GM18498 (cell line): ENCODE measurements around the gene NLRP5.
"Not testable (repeated sequence)": the region's sequence is repeated elsewhere in the genome, so short reads cannot be mapped to it uniquely, and the experiment has no call there.

Source experiments
- ATAC-seq: cut with Tn5 transposase; IDR thresholded peaks from one replicate; pipeline ENCODE4 v1.9.1; 2021; ENCODE audit warnings: mild to moderate bottlenecking, moderate library complexity; ENCODE audit not compliant: unreplicated experiment

The NLRP5 gene

DNA sequence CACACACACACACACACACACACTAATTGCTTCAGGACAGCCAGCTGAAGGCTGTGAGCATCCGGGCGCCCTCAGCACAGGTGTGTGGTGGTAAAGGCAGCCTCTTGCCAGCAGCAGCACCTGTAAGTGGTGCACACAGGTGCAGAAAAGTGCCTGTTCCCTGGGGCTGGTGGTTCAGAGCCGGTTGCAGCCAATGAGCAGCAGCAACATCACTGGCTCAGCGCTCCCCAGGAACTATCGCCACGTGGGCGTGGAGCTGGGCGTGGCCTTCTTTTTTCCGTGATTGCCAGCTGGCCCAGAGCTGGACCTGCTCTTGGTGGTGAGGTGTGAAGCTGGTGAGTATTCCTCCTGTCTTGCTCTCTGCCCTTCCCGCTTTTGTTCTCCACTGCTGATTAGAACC is at the start of gene NLRP5:
TSS of gene NLRP5 (plus strand) at position 289 of the 400 bp plus-strand sequence.
- ATAC-seq = no peak

DNA sequence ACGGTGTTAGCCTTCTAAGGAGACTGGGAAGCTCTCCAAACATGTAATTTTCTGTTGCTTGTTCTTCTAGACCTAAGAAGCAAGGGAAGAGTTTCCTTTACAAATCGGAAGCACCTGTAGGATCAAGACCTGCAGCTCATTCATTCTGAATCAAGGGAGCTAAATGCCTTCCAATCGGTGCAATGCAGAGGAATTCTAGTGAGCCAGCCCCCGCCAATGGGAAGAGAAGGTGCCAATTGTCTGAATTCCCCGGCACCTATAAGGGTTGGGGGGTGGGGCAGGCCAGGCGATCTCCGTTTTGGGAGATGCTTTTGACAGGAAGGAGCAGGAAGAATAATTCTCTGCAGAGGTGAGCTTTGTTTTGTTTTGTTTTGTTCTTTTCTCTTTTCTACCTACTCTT is 47.4 kb upstream of the NLRP5 start:
- ATAC-seq = no peak

DNA sequence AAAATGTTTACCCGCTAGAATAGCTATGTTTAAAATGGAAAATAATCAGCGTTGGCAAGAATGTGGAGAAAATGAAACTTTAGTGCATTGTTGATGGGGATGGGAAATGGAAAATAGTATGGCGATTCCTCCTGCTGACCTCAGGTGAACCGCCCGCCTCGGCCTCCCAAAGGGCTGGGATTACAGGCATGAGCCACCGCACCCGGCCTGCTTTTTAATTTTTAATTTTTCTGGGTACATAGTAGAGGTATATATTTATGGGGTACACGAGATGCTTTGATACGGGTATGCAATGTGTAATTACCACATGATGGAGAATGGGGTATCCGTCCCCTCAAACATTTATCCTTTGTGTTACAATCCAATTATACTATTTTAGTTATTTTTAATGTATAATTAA is 46.3 kb upstream of the NLRP5 start:
- ATAC-seq = no peak

DNA sequence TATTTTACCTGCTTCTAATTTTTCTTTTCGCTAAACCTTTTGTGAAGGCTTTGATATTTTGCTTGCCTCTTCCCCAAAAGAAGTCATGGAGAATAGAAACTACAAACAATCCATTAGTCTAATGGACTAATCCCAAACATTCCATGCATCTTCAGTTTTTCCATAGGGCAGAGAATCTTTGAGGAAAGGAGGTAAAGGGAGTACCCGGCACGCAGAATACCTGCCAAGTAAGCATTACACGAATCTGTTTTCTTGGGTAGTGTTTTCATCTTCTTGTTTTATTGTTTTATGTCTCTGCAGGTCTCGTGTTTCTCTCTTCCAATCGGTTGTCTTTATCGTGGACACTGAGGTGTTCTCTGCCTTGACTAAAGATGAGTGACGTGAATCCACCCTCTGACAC is 39.0 kb upstream of the NLRP5 start, which contains the start of gene NLRP8:
TSS of gene NLRP8 (plus strand) at position 301 of the 400 bp plus-strand sequence.
- no peak for ATAC-seq

DNA sequence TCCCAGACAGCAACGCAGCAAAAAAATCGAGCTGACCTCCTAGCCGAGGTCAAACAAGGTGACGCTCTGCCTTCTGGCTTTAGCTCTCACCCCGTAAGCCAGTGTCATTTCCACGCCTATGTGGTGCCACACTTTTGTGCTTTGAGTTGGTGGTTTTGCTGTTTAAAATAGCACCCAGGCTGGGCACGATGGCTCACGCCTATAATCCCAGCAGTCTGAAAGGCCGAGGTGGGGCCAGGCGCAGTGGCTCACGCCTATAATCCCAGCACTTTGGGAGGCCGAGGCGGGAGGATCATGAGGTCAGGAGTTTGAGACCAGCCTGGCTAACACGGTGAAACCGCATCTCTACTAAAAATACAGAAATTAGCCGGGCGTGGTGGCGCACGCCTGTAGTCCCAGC is 36.0 kb upstream of the NLRP5 start:
- not testable (repeated sequence) for ATAC-seq

DNA sequence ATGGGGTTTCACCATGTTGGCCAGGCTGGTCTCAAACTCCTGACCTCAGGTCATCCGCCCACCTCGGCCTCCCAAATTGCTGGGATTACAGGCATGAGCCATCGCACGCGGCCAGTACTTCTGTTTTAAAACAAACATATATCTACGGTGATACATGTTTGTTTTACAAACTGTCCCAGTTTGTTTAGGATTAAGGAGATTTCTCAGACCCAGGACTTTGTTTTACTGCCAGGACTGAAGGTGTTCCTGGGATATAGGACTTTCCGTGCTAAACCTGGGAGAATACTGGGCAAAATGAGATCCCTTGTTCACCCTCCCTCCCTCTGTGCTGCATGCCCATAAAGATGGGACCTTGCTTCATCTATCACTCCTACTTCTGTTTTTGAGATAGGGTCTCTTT is 30.1 kb upstream of the NLRP5 start:
- ATAC-seq = no peak

GRCh38 chr19:55958356-55958755 is 28.2 kb upstream of the NLRP5 start:
- ATAC-seq = no peak

- ATAC-seq = no peak
Observed at GRCh38 chr19:55959996-55960675, 26.4 kb upstream of the NLRP5 start.

GRCh38 chr19:55962186-55962585 is 24.4 kb upstream of the NLRP5 start:
- ATAC-seq = no peak

DNA sequence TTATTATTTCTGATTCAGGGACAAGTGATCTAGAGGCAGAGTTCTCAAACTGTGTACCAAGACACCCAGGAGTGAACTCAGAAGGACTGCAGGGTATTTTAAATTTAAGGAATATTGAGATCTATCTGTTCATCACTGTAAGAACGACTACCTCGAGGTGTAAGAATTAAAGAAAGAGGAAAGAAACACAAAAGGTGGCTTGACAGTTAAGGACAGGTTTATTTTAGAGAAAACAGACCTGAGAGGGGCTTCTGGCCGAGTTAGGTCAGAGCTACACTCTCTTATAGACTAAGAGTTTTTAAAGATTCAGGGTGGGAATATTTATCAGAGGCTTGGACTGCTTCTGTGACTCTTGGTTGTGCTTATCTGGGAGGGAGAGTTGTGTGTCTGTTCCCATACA is 12.6 kb upstream of the NLRP5 start:
- no peak for ATAC-seq

DNA sequence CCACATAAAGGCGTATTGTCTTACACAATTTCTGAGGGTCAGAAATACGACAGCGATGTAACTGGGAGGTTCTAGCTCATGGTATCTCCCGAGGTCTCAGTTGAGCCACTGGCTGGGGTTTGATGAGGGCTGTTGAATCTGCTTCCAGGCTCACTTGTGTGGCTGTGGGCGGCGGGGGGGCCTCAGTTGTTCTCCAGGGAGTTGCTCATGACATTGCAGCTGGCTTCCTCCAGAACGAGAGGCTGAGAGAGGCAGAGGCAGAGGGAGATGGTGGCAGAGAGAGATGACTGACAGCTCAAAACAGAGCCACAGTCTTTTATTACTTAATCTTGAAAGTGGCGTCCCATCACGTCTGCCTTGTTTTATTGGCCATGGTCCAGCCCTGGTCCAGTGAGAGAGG is 6.2 kb upstream of the NLRP5 start:
- ATAC-seq = no peak

DNA sequence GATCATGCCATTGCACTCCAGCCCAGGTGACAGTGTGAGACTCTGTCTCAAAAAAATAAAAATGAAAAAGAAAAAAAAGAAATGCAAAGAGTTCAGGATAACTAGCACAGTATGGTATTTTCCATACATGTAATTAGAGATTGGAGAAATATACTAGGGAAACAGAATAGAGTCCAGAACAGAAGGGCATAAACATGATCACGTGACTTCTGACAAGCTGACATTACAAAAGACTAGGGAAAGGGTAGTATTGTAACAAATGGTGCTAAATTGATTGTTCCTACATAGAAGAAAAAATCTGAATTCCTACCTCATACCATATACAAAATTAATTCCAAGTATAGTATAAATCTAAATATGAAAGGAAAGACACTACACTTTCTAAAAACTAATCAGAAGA is 1.3 kb upstream of the NLRP5 start:
- ATAC-seq = no peak

GRCh38 chr19:55990831-55991230 is 4.3 kb downstream of the NLRP5 start:
- ATAC-seq = no peak

- ATAC-seq = no peak
Observed at GRCh38 chr19:55993492-55993891, 6.9 kb downstream of the NLRP5 start.

- ATAC-seq = no peak
Observed at GRCh38 chr19:56014765-56015164, 28.2 kb downstream of the NLRP5 start.

- ATAC-seq = no peak
Observed at GRCh38 chr19:56015756-56016155, 29.2 kb downstream of the NLRP5 start.

DNA sequence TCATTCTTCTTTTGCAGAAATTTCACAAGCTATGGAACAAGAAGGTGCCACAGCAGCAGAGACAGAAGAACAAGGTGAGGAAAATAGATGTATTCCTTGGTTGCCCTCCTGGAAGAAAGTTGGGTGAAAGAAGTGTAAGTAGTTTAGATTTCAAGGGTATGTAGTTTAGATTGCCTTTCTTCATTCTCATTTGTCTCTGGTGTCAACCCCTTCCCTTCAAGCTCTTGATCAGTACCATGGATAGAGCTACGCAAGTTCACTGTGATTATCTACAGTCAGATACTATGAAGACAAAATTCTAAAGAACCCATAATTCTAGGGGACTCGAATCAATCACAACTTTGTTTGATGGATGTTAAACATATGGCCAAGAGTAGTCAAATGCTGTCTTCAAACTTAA is 32.8 kb downstream of the NLRP5 start:
- ATAC-seq = not testable (repeated sequence)

- ATAC-seq = not testable (repeated sequence)
Observed at GRCh38 chr19:56020355-56020975, 33.9 kb downstream of the NLRP5 start.

DNA sequence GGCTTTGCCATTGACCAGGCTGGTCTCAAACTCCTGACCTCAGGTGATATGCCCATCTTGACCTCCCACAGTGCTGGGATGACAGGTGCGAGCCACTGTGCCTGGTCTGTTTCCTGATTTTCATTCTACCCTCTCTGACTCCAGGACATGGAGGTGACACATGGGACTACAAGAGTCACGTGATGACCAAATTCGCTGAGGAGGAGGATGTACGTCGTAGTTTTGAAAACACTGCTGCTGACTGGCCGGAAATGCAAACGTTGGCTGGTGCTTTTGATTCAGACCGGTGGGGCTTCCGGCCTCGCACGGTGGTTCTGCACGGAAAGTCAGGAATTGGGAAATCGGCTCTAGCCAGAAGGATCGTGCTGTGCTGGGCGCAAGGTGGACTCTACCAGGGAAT is 40.2 kb downstream of the NLRP5 start:
- no peak for ATAC-seq

- no peak for ATAC-seq
Observed at GRCh38 chr19:56053596-56053995, 67.0 kb downstream of the NLRP5 start.

DNA sequence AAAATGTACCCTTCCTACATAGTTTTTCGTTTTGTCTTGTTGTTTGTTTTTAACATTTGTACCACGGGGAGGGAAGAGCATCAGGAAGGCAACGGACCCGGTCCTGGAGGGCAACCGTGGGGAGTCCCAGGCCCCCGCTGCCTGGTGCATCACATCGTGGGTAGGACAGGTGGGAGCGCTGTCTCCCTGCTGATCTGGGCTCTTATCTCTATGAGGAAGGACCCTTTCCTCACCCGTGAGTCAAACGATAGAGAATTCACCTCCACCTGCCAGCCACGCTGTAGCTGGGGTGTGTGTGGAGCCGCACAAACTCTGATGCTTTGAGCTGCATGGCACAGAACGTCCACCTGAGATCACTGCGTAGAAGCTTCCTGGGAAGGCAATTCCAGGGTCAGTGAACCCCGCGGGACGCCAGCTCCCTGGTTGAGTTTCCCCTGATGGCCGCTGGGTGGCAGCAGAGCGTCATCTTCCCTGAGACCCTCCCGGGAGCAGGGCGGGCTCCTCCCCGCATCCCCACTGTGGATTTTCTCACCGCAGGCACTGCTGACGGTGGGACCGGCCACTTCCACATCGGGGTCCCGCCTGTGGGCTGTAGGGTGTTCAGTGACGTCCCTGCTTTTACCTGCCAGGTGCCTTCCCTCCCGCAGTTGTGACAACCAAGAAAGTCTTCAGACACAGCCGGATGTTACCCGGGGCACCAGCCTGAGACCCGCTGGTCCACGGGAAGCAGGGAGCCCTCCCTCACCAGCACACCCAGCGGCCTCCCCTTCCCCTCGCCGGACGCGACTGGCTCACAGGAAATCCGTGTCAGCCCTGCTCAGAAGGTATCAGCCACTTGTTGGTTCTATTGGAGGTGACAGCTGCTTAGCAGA is 79.8 kb downstream of the NLRP5 start:
- peak; percentile 54 for ATAC-seq

DNA sequence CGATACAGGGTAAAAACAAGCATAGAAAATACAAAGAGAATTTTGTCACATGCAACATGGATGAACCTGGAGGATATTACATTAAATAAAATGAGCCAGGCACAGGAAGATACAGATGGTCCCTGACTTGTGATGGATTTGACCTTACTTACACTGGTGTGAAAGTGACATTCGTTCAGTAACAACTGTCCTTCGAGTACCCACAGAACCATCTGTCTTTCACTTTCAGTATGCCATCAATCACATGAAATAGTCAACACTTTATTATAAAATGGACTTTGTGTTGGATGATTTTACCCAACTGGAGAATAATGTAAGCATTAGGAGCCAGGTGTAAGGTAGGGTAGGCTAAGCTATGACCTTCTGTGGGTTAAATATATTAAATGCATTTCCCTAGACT is 83.1 kb downstream of the NLRP5 start:
- no peak for ATAC-seq
